Activated CD8-positive, alpha-beta memory T cell treated with anti-CD3 and anti-CD28 coated beads for 1 hour (primary cell): ENCODE measurements around the gene MAGEA10.
"Not testable (repeated sequence)": the region's sequence is repeated elsewhere in the genome, so short reads cannot be mapped to it uniquely, and the experiment has no call there.

Experiments used
- DNase-seq, 2 donors: peaks; one replicate each; pipeline ENCODE4 v3.0.0-alpha.2; 2020; ENCODE audit warnings: low read depth in 1 of 2; ENCODE audit errors: extremely low read depth in 1 of 2

Gene MAGEA10

DNA sequence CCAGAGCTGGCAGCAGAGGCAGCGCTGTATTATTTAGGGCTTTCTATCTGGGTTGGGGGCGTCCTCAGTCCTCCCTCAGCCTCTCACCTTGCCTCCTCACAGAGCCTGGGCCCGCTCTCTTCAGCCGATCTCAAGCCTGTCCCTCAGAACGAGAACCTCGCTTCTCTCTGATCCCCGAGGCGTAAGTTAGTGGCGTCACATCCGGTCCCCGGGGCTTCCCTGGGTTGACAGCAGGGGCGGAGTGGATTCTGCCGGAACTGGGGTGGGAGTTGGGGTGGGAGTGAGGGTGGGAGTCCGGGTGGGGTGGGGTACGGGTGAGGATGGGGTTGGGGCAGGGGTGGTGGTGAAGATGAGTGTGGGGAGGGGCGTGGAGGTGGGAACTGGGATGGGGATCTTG, at the start of gene MAGEA10:
TSS of gene MAGEA10 (minus strand) at position 190 of the 397 bp plus-strand sequence. CDS start 2,957 bp downstream, outside the sequence.
- no peak for DNase-seq

GRCh38 chrX:152177497-152178269, 39.3 kb upstream of the MAGEA10 start:
- DNase-seq, result no peak

DNA sequence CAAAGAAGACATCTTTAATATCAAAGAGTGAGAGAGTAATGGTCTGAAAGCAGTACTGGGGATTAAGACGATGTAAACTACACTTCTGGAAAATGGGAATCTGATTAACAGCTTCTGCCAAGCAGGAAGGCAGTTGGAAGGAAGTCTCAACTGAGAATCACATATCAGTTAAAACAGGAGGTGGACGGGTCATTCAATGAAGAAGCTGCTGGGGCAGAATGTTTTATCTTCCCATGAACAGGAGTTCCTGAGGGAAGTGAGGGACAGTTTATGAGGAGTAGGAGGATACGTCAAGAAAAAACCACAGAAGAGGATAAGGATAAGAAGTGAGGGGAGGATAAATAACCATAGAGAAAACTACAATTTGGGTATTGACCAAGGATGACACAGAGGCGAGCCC, 38.7 kb upstream of the MAGEA10 start:
- DNase-seq, result no peak

- not testable (repeated sequence) for DNase-seq
Measured at GRCh38 chrX:152175892-152176291, 37.5 kb upstream of the MAGEA10 start.

- not testable (repeated sequence) for DNase-seq
Measured at GRCh38 chrX:152173923-152174322, 35.5 kb upstream of the MAGEA10 start.

- no peak for DNase-seq
Measured at GRCh38 chrX:152170621-152171020, 32.2 kb upstream of the MAGEA10 start.

DNA sequence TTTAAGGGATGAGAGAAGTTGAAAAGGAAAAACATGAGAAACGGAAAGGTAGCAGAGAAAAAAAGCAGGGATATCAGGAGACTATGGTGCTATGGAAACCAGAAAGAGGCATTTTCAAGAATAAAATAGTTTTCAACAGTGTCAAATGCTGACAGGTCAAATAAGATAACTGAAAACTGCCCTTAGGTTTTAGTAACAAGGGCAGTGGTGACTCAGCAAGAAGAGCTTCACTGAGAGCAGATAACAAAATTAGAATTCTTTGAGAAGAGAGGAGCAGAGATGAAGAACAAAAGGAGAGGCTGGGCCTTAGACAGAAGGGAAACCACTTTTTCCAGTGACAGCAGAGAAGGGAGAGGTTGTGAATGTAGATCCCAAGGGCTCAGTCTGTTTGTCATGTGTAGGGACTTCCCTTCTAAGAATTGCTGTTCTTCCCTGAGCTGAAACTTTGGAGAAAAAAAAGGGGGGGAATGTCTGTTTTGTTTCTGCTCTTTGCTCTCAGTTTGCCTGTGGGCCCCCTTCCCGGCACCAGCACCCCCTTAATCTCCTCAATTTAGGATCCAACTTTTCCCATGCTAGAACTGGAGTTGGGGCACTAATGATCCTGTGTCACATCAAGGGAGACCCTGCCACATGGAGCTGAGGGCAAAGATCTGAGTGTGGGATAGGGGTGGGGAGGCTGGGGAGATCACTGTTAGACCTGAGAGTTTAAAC, 26.8 kb upstream of the MAGEA10 start:
- DNase-seq, result no peak

GRCh38 chrX:152157042-152157441, 18.7 kb upstream of the MAGEA10 start:
- no peak for DNase-seq

GRCh38 chrX:152155766-152156310, 17.5 kb upstream of the MAGEA10 start:
- DNase-seq, result no peak

GRCh38 chrX:152154050-152154449, 15.7 kb upstream of the MAGEA10 start:
- no peak for DNase-seq

DNA sequence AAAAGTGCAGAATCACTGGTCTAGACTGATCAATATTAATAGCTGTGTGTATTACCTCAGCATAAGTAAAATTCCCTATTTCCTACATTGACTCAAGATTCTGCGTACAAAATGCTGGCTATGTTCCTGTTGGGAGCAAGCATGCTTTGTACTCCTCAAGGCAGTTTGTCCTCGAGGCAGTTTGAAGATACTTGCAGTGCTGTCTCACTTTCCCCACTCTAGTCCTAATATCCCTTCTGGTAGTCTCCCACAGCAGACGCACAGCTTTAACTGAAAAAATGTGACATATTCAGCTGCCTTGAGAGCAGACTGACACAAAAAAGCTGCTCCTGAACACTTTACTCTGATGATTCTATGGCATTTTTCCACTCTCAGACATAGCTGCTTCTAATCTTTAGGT, 12.9 kb upstream of the MAGEA10 start:
- DNase-seq, result no peak

DNA sequence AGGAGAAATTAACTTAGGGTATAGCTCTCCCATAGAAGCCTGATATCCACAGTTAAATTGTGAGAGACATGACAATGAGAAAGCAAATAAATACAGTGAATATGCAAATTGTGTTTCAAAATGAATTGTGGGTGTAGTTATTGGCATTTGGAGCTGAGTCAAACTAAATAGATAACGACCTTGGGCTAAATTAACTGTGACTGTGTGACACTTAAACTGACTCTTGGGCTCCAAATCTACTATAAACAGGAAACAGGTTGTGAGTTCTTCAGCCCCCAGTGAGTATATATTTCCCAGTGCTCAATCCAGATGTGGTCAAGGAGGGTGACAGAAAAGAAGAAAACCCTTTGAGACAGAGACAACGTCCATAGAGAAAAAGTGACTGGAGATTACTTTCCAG, 11.3 kb upstream of the MAGEA10 start:
- no peak for DNase-seq

GRCh38 chrX:152139589-152139988, 1.2 kb upstream of the MAGEA10 start:
- no peak for DNase-seq

GRCh38 chrX:152137771-152138387, 498 bp downstream of the MAGEA10 start:
- no peak for DNase-seq

DNA sequence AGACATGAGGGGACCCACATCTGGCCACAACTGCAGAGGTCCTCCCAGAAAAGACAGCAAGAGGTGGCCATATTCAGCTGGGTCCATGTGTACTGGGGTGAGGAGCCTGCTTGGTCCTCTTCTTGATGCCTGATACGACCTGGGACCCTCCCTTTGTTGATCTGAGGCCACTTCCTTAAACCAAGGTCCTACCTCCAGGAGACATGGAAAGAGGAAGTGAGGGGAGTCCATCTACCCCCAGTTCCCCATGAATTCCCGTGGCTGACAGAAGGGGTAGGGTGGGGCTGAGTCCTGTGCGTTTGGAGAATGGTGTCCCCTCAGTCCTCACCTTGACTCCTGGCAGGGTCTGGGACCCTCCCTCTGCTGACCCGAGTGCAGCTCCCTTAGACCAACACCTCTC, 2.1 kb downstream of the MAGEA10 start:
- no peak for DNase-seq

GRCh38 chrX:152131525-152131924, 6.9 kb downstream of the MAGEA10 start:
- no peak for DNase-seq

GRCh38 chrX:152129069-152129844, 9.1 kb downstream of the MAGEA10 start:
- not testable (repeated sequence) for DNase-seq

- no peak for DNase-seq
Measured at GRCh38 chrX:152117305-152117704, 21.1 kb downstream of the MAGEA10 start.

- DNase-seq, result no peak
Measured at GRCh38 chrX:152108527-152108926, 29.9 kb downstream of the MAGEA10 start.

DNA sequence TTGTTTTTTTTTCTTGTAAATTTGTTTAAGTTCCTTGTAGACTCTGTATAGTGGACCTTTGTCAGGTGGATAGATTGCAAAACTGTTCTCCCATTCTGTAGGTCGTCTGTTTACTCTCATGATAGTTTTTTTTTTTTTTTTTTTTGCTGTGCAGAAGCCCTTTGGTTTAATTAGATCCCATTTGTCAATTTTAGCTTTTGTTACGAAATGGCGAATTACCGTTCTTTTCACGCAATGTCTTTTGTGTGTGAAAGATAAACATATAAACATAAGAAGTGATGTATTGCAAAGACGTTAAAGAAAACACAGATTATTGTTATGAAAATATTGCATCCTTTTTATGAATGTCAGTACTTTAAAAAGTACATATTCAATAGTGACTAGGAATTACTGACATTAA, 34.5 kb downstream of the MAGEA10 start:
- DNase-seq, result no peak

GRCh38 chrX:152086141-152086540, 52.2 kb downstream of the MAGEA10 start:
- no peak for DNase-seq
